GM23248 (cell line): ENCODE results near the gene STARD7. TPM values are rescaled to one million over a fixed set of nuclear protein-coding genes. Genes with fewer than 3 reads are reported as not detected.
"Not testable (repeated sequence)": the region's sequence is repeated elsewhere in the genome, so short reads cannot be mapped to it uniquely, and the experiment has no call there.

Experiments used
- DNase-seq: peaks from one replicate; pipeline ENCODE4 v3.0.0-alpha.2; 2015
- H2AFZ ChIP-seq: fragments of 200-600 bp; sonication (generic); 2 replicates; pipeline ENCODE4 v1.6.1; 2016; ENCODE audit warnings: antibody characterized with exemption
- H3F3A ChIP-seq: fragments of 200-600 bp; sonication (generic); 2 replicates; pipeline ENCODE4 v1.6.1; 2016; ENCODE audit warnings: mild to moderate bottlenecking, antibody characterized with exemption, mixed run types; ENCODE audit not compliant: insufficient read depth
- H3K27ac ChIP-seq: fragments of 200-600 bp; sonication (generic); 2 replicates; pipeline ENCODE4 v1.5.1; 2016; ENCODE audit warnings: mild to moderate bottlenecking
- H3K27me3 ChIP-seq: fragments of 200-600 bp; sonication (generic); replicated peaks from 2 replicates; pipeline ENCODE4 v1.6.1; 2016; ENCODE audit warnings: mild to moderate bottlenecking; ENCODE audit not compliant: insufficient read depth
- H3K36me3 ChIP-seq: fragments of 200-600 bp; sonication (generic); 2 replicates; pipeline ENCODE4 v1.6.1; 2016; ENCODE audit warnings: low read depth, mild to moderate bottlenecking
- H3K4me1 ChIP-seq: fragments of 200-600 bp; sonication (generic); 2 replicates; pipeline ENCODE4 v1.6.1; 2016; ENCODE audit warnings: mild to moderate bottlenecking; ENCODE audit not compliant: insufficient read depth
- H3K4me2 ChIP-seq: fragments of 200-600 bp; sonication (generic); one replicate; pipeline ENCODE4 v1.6.1; 2016; ENCODE audit warnings: mild to moderate bottlenecking; ENCODE audit not compliant: unreplicated experiment
- H3K4me3 ChIP-seq: fragments of 200-600 bp; sonication (generic); 2 replicates; pipeline ENCODE4 v1.5.1; 2016; ENCODE audit warnings: mild to moderate bottlenecking
- H3K79me2 ChIP-seq: fragments of 200-600 bp; sonication (generic); 2 replicates; pipeline ENCODE4 v1.6.1; 2016; ENCODE audit warnings: mild to moderate bottlenecking; ENCODE audit not compliant: insufficient read depth
- H3K9ac ChIP-seq: fragments of 200-600 bp; sonication (generic); 2 replicates; pipeline ENCODE4 v1.6.1; 2016; ENCODE audit warnings: mild to moderate bottlenecking
- H3K9me2 ChIP-seq: fragments of 200-600 bp; sonication (generic); 2 replicates; pipeline ENCODE4 v1.6.1; 2016; ENCODE audit warnings: mixed run types, mild to moderate bottlenecking, moderate library complexity; ENCODE audit not compliant: insufficient read depth
- H3K9me3 ChIP-seq: fragments of 200-600 bp; sonication (generic); one replicate; pipeline ENCODE4 v1.6.1; 2017; ENCODE audit warnings: low read depth
- H4K20me1 ChIP-seq: fragments of 200-600 bp; sonication (generic); 2 replicates; pipeline ENCODE4 v1.6.0; 2016; ENCODE audit not compliant: insufficient read depth
- EZH2 ChIP-seq: fragments of 200-600 bp; sonication (generic); IDR thresholded peaks from 2 replicates; pipeline ENCODE4 v1.6.1; 2018; ENCODE audit warnings: antibody characterized with exemption, mild to moderate bottlenecking; ENCODE audit not compliant: insufficient read depth, poor library complexity, severe bottlenecking
- EZH2phosphoT487 ChIP-seq: fragments of 200-600 bp; sonication (generic); IDR thresholded peaks from 2 replicates; pipeline ENCODE4 v1.6.1; 2018; ENCODE audit warnings: antibody characterized with exemption, moderate library complexity, mild to moderate bottlenecking, low read depth; ENCODE audit not compliant: insufficient read depth
- WGBS, 2 experiments: methylation state at CpG; one replicate each; pipeline ENCODE4 v1.1.6; 2015 to 2017; ENCODE audit warnings: low lambda C conversion rate in 2 of 2, low coverage in 1 of 2; ENCODE audit errors: missing lambda C conversion rate in 2 of 2; 5-methylcytosine and 5-hydroxymethylcytosine counted together
- in situ Hi-C: fragments of 300-500 bp; cut with MboI; formaldehyde crosslinking; loops from 2 replicates; pipeline ENCODE4 v1.15.0; 2020
- polyA plus RNA-seq: library from polyadenylated mRNA; unstranded; fragments of >200 nt; fragmentation: Nextera tagmentation; extraction: Ambion mirVana; gene quantifications from 2 replicates; pipeline ENCODE4 v1.2.1, GENCODE V29; 2016
- total RNA-seq: library from RNA; depleted of rRNA; stranded (reverse); fragments of >200 nt; shearing (Covaris generic); gene quantifications from 2 replicates; pipeline ENCODE4 v1.2.3, GENCODE V29; 2014; rRNA removed

Gene STARD7
- total RNA-seq (120 and 129 TPM in 2 replicates), polyA plus RNA-seq (93.3 and 94.2 TPM in 2 replicates)

GRCh38 chr2:96208143-96209010 is at the start of gene STARD7:
STARD7 (minus strand) TSS chr2:96208827; CDS start chr2:96208434, 393 bp downstream.
- TF ChIP-seq EZH2phosphoT487, result no peak
- TF ChIP-seq EZH2, result no peak
- no peaks in the 10 kb centered on the region for H3K27me3 ChIP-seq
- H2AFZ ChIP-seq, result peak within 1 kb of the TSS; percentile 85
- no peaks in the 10 kb centered on the region for H4K20me1 ChIP-seq
- peaks cover 81% of the 10 kb centered on the region for H3K79me2 ChIP-seq
- no peaks in the 10 kb centered on the region for H3K9me2 ChIP-seq
- no peaks in the 10 kb centered on the region for H3K36me3 ChIP-seq
- H3K9me3 ChIP-seq, result no peaks in the 10 kb centered on the region
- peak within 1 kb of the TSS; percentile 96 for H3K9ac ChIP-seq
- H3K4me1 ChIP-seq, result peaks cover 44% of the 10 kb centered on the region
- in situ Hi-C loops, result no loop called here
- 0 to 2% methylated on average over 83 to 97 of the region's 100 CpGs for WGBS, 2 experiments
- peak within 1 kb of the TSS; percentile 95 for H3K4me3 ChIP-seq
- peak; percentile 98 for DNase-seq
- peak within 1 kb of the TSS; percentile 96 for H3K4me2 ChIP-seq
- peaks cover 38% of the 10 kb centered on the region for H3F3A ChIP-seq
- peak within 1 kb of the TSS; percentile 85 for H3K27ac ChIP-seq

GRCh38 chr2:96257744-96258143 is 49.1 kb upstream of the STARD7 start:
- H3K36me3 ChIP-seq, result peaks cover 11% of the 10 kb centered on the region
- DNase-seq, H3K4me3 ChIP-seq, H3K27me3 ChIP-seq, H3K9me2 ChIP-seq, H4K20me1 ChIP-seq, H3K9ac ChIP-seq, H3K9me3 ChIP-seq, H3K4me2 ChIP-seq, H3K27ac ChIP-seq, H2AFZ ChIP-seq: not testable (repeated sequence)
- H3F3A ChIP-seq, result peaks cover 34% of the 10 kb centered on the region
- peaks cover 83% of the 10 kb centered on the region for H3K79me2 ChIP-seq
- in situ Hi-C loops, result loop anchor here (25.0 kb wide), 1 partner anchor 245 kb away; no protein-coding TSS in a partner anchor
- H3K4me1 ChIP-seq, result peaks cover 29% of the 10 kb centered on the region
- 93 to 100% methylated on average over 3 of the region's 3 CpGs for WGBS, 2 experiments

- Histone ChIP-seq H3K36me3 (peaks cover 11% of the 10 kb centered on the region), H3K9ac (no peak overlapping the region), H4K20me1 (no peaks in the 10 kb centered on the region), H3K79me2 (peaks cover 72% of the 10 kb centered on the region), H3K4me3 (no peak overlapping the region), H2AFZ (no peak overlapping the region), H3K9me3 (no peaks in the 10 kb centered on the region), H3K9me2 (no peaks in the 10 kb centered on the region), H3K27ac (no peak overlapping the region), H3K4me1 (peaks cover 29% of the 10 kb centered on the region), H3K4me2 (no peak overlapping the region), H3K27me3 (no peaks in the 10 kb centered on the region), H3F3A (peaks cover 39% of the 10 kb centered on the region)
- 76% methylated on average over 6 of the region's 6 CpGs for WGBS, 2 experiments
- DNase-seq, result no peak
- TF ChIP-seq EZH2phosphoT487, result no peak
- TF ChIP-seq EZH2, result no peak
- in situ Hi-C loops, result loop anchor here (25.0 kb wide), 1 partner anchor 244 kb away; no protein-coding TSS in a partner anchor
Measured at GRCh38 chr2:96256611-96257113, 48.0 kb upstream of the STARD7 start.

- peaks cover 33% of the 10 kb centered on the region for H3F3A ChIP-seq
- in situ Hi-C loops, result loop anchor here (25.0 kb wide), 1 partner anchor 242 kb away; no protein-coding TSS in a partner anchor
Measured at GRCh38 chr2:96254571-96254970, 45.9 kb upstream of the STARD7 start.

More at GRCh38 chr2:96254571-96254970, 45.9 kb upstream of the STARD7 start:
- no peak overlapping the region for H2AFZ ChIP-seq
- no peaks in the 10 kb centered on the region for H3K9me2 ChIP-seq
- peaks cover 23% of the 10 kb centered on the region for H3K4me1 ChIP-seq
- H3K27ac ChIP-seq, result no peak overlapping the region
- H3K27me3 ChIP-seq, result no peaks in the 10 kb centered on the region
- H3K9me3 ChIP-seq, result no peaks in the 10 kb centered on the region
- H3K79me2 ChIP-seq, result peaks cover 55% of the 10 kb centered on the region
- H3K36me3 ChIP-seq, result peaks cover 11% of the 10 kb centered on the region
- H3K4me3 ChIP-seq, result no peak overlapping the region
- no peaks in the 10 kb centered on the region for H4K20me1 ChIP-seq
- TF ChIP-seq EZH2phosphoT487 (no peak), EZH2 (no peak)
- no peak overlapping the region for H3K4me2 ChIP-seq
- H3K9ac ChIP-seq, result no peak overlapping the region
- DNase-seq, result no peak
- WGBS, 2 experiments, result 85 to 88% methylated on average over 11 of the region's 11 CpGs
